K562 (cell line): ENCODE measurements around the gene CD109. TPM values are rescaled to one million over a fixed set of nuclear protein-coding genes. Genes with fewer than 3 reads are reported as not detected.

Experiments used
- ATAC-seq: fragments of 200-7000 bp; cut with Tn5 transposase; 3 replicates; pipeline ENCODE4 v1.9.1; 2020; ENCODE audit warnings: moderate library complexity
- BruUV-seq: library from RNA; stranded (reverse); fragments of 400-500 nt; replicated peaks from 2 replicates; lab custom pipeline; 2021; lab: Mats Ljungman, UMichigan
- CTCF ChIA-PET: fragments of 300-600 bp; formaldehyde crosslinking; extraction: SDS; loops from one replicate; lab custom pipeline; 2021; ENCODE audit warnings: low intra/inter-chr PET ratio; lab: Yijun Ruan, JAX
- POLR2A ChIA-PET: fragments of 300-600, 350-650 bp; sonication (Branson Sonifier 250); formaldehyde crosslinking; extraction: SDS; loops from one replicate; lab custom pipeline; 2021; ENCODE audit warnings: antibody characterized with exemption, inconsistent platforms; lab: Yijun Ruan, JAX
- DNase-seq, 4 experiments: peaks; one replicate each; pipeline versions ENCODE4 v3.0.0 to v3.0.0-alpha.2; 2011 to 2018; ENCODE audit warnings: low spot score in 3 of 4, mixed read lengths in 3 of 4; ENCODE audit errors: extremely low read depth in 1 of 4
- FAIRE-seq: peaks from 2 replicates; lab custom pipeline; 2011; peaks lifted over from hg19 to GRCh38; lab: Jason Lieb, UNC
- H2AFZ ChIP-seq: 2 replicates; pipeline ENCODE4 v1.6.0; 2011; ENCODE audit warnings: low read depth, low read length, control low read depth, inconsistent platforms
- H3K27ac ChIP-seq: fragments of 200-600 bp; 3 replicates; pipeline ENCODE4 v1.8.0; 2011; ENCODE audit warnings: low read depth, mild to moderate bottlenecking, control low read depth, inconsistent platforms, low read length, moderate library complexity, mixed read lengths; ENCODE audit errors: extremely low read depth
- H3K27me3 ChIP-seq, 2 experiments: fragments of 300-600 bp in 1 of 2; 2 replicates in 1 of 2; 3 replicates in 1 of 2; pipeline versions ENCODE4 v1.6.0 to v1.8.0; 2011; ENCODE audit warnings: inconsistent platforms in 2 of 2, low read length in 2 of 2, mild to moderate bottlenecking in 1 of 2, mixed read lengths in 1 of 2, moderate library complexity in 1 of 2; ENCODE audit not compliant: control insufficient read depth in 2 of 2, insufficient read depth in 2 of 2
- H3K36me3 ChIP-seq: fragments of 300-600 bp; 3 replicates; pipeline ENCODE4 v1.8.0; 2011; ENCODE audit warnings: mild to moderate bottlenecking, low read length, inconsistent platforms; ENCODE audit not compliant: control insufficient read depth, insufficient read depth
- H3K4me1 ChIP-seq, 2 experiments: fragments of 200-600 bp in 1 of 2; replicated peaks in 1 of 2; 2 replicates in 1 of 2; 3 replicates in 1 of 2; pipeline versions ENCODE4 v1.5.1 to v1.8.0; 2011; ENCODE audit warnings: inconsistent platforms in 2 of 2, low read length in 2 of 2, mild to moderate bottlenecking in 1 of 2, mixed read lengths in 1 of 2, moderate library complexity in 1 of 2; ENCODE audit not compliant: control insufficient read depth in 2 of 2, insufficient read depth in 2 of 2
- H3K4me2 ChIP-seq: 2 replicates; pipeline ENCODE4 v1.6.1; 2011; ENCODE audit warnings: low read length, control low read depth, inconsistent platforms, mixed read lengths; ENCODE audit not compliant: insufficient read depth
- H3K4me3 ChIP-seq: fragments of 200-600 bp; sonication (generic), shearing (Covaris generic); 2 replicates; pipeline ENCODE4 v1.5.1; 2016; ENCODE audit warnings: control low read depth, inconsistent platforms
- H3K79me2 ChIP-seq: fragments of 200-600 bp; 3 replicates; pipeline ENCODE4 v1.8.0; 2011; ENCODE audit warnings: low read length, inconsistent platforms; ENCODE audit not compliant: control insufficient read depth, insufficient read depth
- H3K9ac ChIP-seq, 2 experiments: 2 replicates each; pipeline versions ENCODE4 v1.6.0 to v1.6.1; 2011; ENCODE audit warnings: low read depth in 2 of 2, low read length in 2 of 2, control low read depth in 1 of 2, inconsistent platforms in 1 of 2, mild to moderate bottlenecking in 1 of 2, mixed read lengths in 1 of 2; ENCODE audit not compliant: insufficient read depth in 1 of 2
- H3K9me1 ChIP-seq: one replicate; pipeline ENCODE4 v1.6.0; 2011; ENCODE audit warnings: inconsistent platforms, mild to moderate bottlenecking, low read length, moderate library complexity; ENCODE audit not compliant: control insufficient read depth, insufficient read depth
- H3K9me3 ChIP-seq: replicated peaks from 2 replicates; pipeline ENCODE4 v1.5.1; 2011; ENCODE audit warnings: low read depth, low read length, inconsistent platforms; ENCODE audit not compliant: control insufficient read depth, insufficient read depth
- H4K20me1 ChIP-seq: replicated peaks from 2 replicates; pipeline ENCODE4 v1.6.1; 2011; ENCODE audit warnings: low read length, inconsistent platforms, mixed read lengths; ENCODE audit not compliant: control insufficient read depth, insufficient read depth
- BHLHE40 ChIP-seq: IDR thresholded peaks from 2 replicates; pipeline ENCODE4 v1.6.1; 2011; ENCODE audit warnings: low read length, improper control_type of control experiment
- C11orf30 ChIP-seq: fragments of 450-650 bp; IDR thresholded peaks from 2 replicates; pipeline ENCODE4 v1.6.1; 2016; ENCODE audit warnings: low read depth, mild to moderate bottlenecking
- CREB5 ChIP-seq: fragments of 250-450 bp; sonication (Bioruptor Pico); IDR thresholded peaks from 2 replicates; pipeline ENCODE4 v1.5.0; 2020; ENCODE audit warnings: mild to moderate bottlenecking
- EGR1 ChIP-seq: fragments of 450-650 bp; conservative IDR thresholded peaks from 2 replicates; pipeline ENCODE4 v1.6.1; 2017; ENCODE audit warnings: mild to moderate bottlenecking
- GABPA ChIP-seq: fragments of 200-800 bp; sonication (Bioruptor generic); conservative IDR thresholded peaks from 2 replicates; pipeline ENCODE4 v1.6.1; 2016; ENCODE audit warnings: low read depth, missing genetic modification characterization, missing compliant biosample characterization
- PURB ChIP-seq: sonication (generic); formaldehyde crosslinking; IDR thresholded peaks from 2 replicates; pipeline ENCODE4 v1.9.0; 2021; ENCODE audit warnings: low read depth, mild to moderate bottlenecking, missing genetic modification reagents
- STAT5B ChIP-seq: fragments of 250-450 bp; sonication (Bioruptor Pico); IDR thresholded peaks from 2 replicates; pipeline ENCODE4 v1.8.0; 2021; ENCODE audit warnings: mild to moderate bottlenecking, inconsistent platforms
- ZBTB34 ChIP-seq: fragments of 250-450 bp; sonication (Bioruptor Pico); IDR thresholded peaks from 2 replicates; pipeline ENCODE4 v1.8.0; 2021; ENCODE audit warnings: mild to moderate bottlenecking, moderate library complexity
- ZC3H4 ChIP-seq: sonication (generic); formaldehyde crosslinking; IDR thresholded peaks from 2 replicates; pipeline ENCODE4 v1.9.0; 2021; ENCODE audit warnings: missing genetic modification reagents, borderline replicate concordance
- ZFP91 ChIP-seq: sonication (generic); formaldehyde crosslinking; IDR thresholded peaks from 2 replicates; pipeline ENCODE4 v1.8.0; 2022; ENCODE audit warnings: mild to moderate bottlenecking, missing genetic modification reagents
- ZNF146 ChIP-seq: IDR thresholded peaks from one replicate; pipeline ENCODE4 v1.6.1; 2018; ENCODE audit warnings: missing compliant biosample characterization; ENCODE audit not compliant: unreplicated experiment
- ZNF174 ChIP-seq: fragments of 250-450 bp; sonication (Bioruptor Pico); IDR thresholded peaks from 2 replicates; pipeline ENCODE4 v1.4.0; 2020; ENCODE audit warnings: mild to moderate bottlenecking
- ZNF431 ChIP-seq: sonication (generic); formaldehyde crosslinking; IDR thresholded peaks from 2 replicates; pipeline ENCODE4 v1.8.0; 2022; ENCODE audit warnings: mild to moderate bottlenecking, missing genetic modification reagents
- ZSCAN29 ChIP-seq: fragments of 450-650 bp; IDR thresholded peaks from 2 replicates; pipeline ENCODE4 v1.6.1; 2017
- WGBS: fragments of 100-300 bp; shearing (Covaris generic); methylation state at CpG from one replicate; pipeline ENCODE4 v1.1.6; 2016; ENCODE audit warnings: low coverage, mixed read lengths; ENCODE audit not compliant: insufficient coverage; ENCODE audit errors: missing lambda C conversion rate; 5-methylcytosine and 5-hydroxymethylcytosine counted together
- in situ Hi-C: fragments of 300-500 bp; cut with MboI; formaldehyde crosslinking; loops from 4 replicates; pipeline ENCODE4 v1.15.0; 2018; ENCODE audit warnings: inconsistent platforms, mixed read lengths
- intact Hi-C: fragments of 100-400 bp; cut with micrococcal nuclease; formaldehyde crosslinking; loops from 2 replicates; pipeline ENCODE4 v1.14.2; 2022
- polyA plus RNA-seq, 8 experiments: library from polyadenylated mRNA; depleted of rRNA in 4 of 8; stranded (reverse) in 5 of 8; unstranded in 3 of 8; fragments of >200 nt; fragmentation: Nextera tagmentation in 2 of 8; fragmentation: Illumina TruSeq in 1 of 8; extraction: Ambion mirVana in 2 of 8; extraction: Trizol in 1 of 8; gene quantifications; 2 replicates each; pipeline versions ENCODE4 v1.2.1 to v1.2.3, GENCODE V29; 2011 to 2014; ENCODE audit warnings: inconsistent platforms in 1 of 8, missing spikeins in 1 of 8
- total RNA-seq, 7 experiments: library from RNA; depleted of rRNA in 6 of 7; stranded (reverse); fragments of >200 nt in 6 of 7; fragmentation: Illumina TruSeq in 2 of 7; extraction: Trizol in 2 of 7; gene quantifications; 2 replicates each; pipeline versions ENCODE4 v1.2.1 to v1.2.3, GENCODE V29; 2011 to 2021; ENCODE audit warnings: low replicate concordance in 1 of 7

The CD109 gene
- total and polyA plus RNA-seq, 9 of the 15 experiments (the other 6 are each of a cell fraction or from before 2014, with no cell fraction given), result under 0.01 to 0.22 (median 0.11) TPM

GRCh38 chr6:73830119-73830518 lies 134.1 kb downstream of the CD109 start:
- Histone ChIP-seq H3K36me3 (no peaks in the 10 kb centered on the region), H3K79me2 (no peaks in the 10 kb centered on the region), H3K9me1 (no peaks in the 10 kb centered on the region), H2AFZ (no peak overlapping the region), H3K4me2 (no peak overlapping the region), H3K4me1 (no peaks in the 10 kb centered on the region), H4K20me1 (no peaks in the 10 kb centered on the region), H3K27me3 (no peaks in the 10 kb centered on the region), H3K4me3 (no peak overlapping the region), H3K9me3 (no peaks in the 10 kb centered on the region), H3K27ac (no peak overlapping the region), H3K9ac (no peak overlapping the region)
- 4% methylated on average over 2 of the region's 2 CpGs for WGBS
- intact Hi-C loops (no loop called here), in situ Hi-C loops (no loop called here)
- no peak for ATAC-seq
- ChIA-PET CTCF (no interaction called here), POLR2A (no interaction called here)
- no TSS peak for BruUV-seq
- TF ChIP-seq ZNF431 (CRISPR knock-in tag) (no peak), PURB (CRISPR knock-in tag) (no peak), ZC3H4 (CRISPR knock-in tag) (no peak), CREB5 (CRISPR knock-in tag) (no peak)
- no peak for FAIRE-seq
- DNase-seq, result no peak

GRCh38 chr6:73832313-73832712 lies 136.3 kb downstream of the CD109 start:
- H3K9me1 ChIP-seq, result no peaks in the 10 kb centered on the region
- DNase-seq, result no peak
- no peak for FAIRE-seq
- ATAC-seq, result no peak
- no peak overlapping the region for H2AFZ ChIP-seq
- in situ Hi-C loops, result no loop called here
- H3K9me3 ChIP-seq, result no peaks in the 10 kb centered on the region
- H3K4me3 ChIP-seq, result no peak overlapping the region
- BruUV-seq, result no TSS peak
- H3K4me1 ChIP-seq, result no peaks in the 10 kb centered on the region
- H3K36me3 ChIP-seq, result no peaks in the 10 kb centered on the region
- ChIA-PET POLR2A (no interaction called here), CTCF (no interaction called here)
- H3K27ac ChIP-seq, result no peak overlapping the region
- no peak overlapping the region for H3K9ac ChIP-seq
- no peaks in the 10 kb centered on the region for H4K20me1 ChIP-seq
- no peaks in the 10 kb centered on the region for H3K79me2 ChIP-seq
- H3K4me2 ChIP-seq, result no peak overlapping the region
- H3K27me3 ChIP-seq, result no peaks in the 10 kb centered on the region
- intact Hi-C loops, result no loop called here
- 0% methylated on average over 1 of the region's 1 CpG for WGBS
- TF ChIP-seq ZNF146 (CRISPR knock-in tag) (no peak), C11orf30 (no peak), BHLHE40 (no peak), ZBTB34 (CRISPR knock-in tag) (no peak), ZFP91 (CRISPR knock-in tag) (no peak), EGR1 (no peak), ZNF174 (CRISPR knock-in tag) (no peak), STAT5B (CRISPR knock-in tag) (no peak), GABPA (tag) (no peak), ZSCAN29 (no peak)
